Posterior vena cava (tissue), 2 donors: ENCODE results near the gene RFX5. TPM values are rescaled to one million over a fixed set of nuclear protein-coding genes. Genes with fewer than 3 reads are reported as not detected.
"Not testable (repeated sequence)": the region's sequence is repeated elsewhere in the genome, so short reads cannot be mapped to it uniquely, and the experiment has no call there.

Experiments
- DNase-seq: peaks from one replicate; pipeline ENCODE4 v3.0.0-alpha.2; 2020; ENCODE audit warnings: low spot score
- intact Hi-C, 2 donors: fragments of 100-400 bp; cut with DNase I; formaldehyde crosslinking; loops; one replicate each; pipeline versions ENCODE4 v1.14.1 to v1.14.2; 2022 to 2023
- total RNA-seq, 2 donors: library from RNA; stranded (reverse); fragmentation: NEBNext Ultra II Directional; extraction: Animal tissue kit (Norgen Biotek cat#: 25700); gene quantifications; one replicate each; pipeline ENCODE4 v1.2.1, GENCODE V29; 2021
- donor health status: DM: yes; HTN: yes; CAD: no.
- donor health status: DM: yes; HTN: yes; CAD: no.

Gene RFX5
- total RNA-seq, 2 donors from 2014 or later = 26.0 to 31.1 TPM

DNA sequence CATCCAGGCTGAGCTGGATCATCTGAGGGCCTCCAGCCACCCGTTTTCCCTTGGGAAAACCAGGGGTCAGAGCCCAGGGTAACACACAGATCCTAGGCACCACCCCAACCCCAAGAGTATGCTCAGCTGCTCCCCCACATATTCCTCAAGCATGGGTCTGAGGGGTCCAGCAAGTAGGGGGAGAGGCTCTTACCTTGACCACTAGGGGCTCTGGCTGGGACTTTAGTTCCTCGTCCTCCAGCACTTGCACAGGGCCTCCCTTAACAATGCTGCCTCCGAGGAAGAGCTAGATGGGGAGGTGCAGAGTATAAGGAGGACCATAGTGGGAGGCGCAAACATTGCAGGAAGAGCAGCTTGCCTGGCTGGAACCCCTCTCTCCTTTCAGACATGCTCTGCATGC is 17.9 kb upstream of the RFX5 start:
- intact Hi-C loops = no loop called here

DNA sequence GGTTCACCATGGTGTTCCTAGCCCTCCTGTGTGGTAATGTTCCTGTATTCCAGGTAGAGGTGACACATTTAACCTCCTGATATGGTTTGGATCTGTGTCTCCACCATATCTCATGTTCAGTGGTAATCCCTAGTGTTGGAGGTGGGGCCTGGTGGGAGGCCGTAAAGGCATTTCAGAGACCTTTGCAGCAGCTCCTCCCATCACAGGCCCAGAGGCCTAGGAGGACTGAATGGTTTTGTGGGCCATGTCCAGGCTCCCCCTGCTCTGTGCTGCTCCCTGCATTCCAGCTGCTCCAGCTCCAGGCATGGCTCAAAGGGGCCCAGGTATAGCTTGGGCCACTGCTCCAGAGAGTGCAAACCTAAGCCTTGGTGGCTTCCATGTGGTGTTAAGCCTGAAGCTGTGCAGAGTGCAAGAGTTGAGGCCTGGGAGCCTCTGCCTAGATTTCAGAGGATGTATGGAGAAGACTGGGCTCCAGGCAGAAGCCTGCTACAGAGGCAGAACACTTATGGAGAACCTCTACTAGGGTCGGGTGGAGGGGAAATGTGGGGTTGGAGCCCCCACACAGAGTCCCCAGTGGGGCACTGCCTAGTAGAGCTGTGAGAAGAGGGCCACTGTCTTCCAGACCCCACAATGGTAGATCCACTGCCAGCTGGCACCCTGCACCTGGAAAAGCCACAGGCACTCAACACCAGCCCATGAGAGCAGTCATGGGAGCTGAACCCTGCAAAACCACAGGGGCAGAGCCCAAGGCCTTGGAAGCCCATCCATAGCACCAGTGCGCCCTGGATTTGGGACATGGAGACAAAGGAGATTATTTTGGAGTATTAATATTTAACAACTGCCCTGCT is 15.5 kb upstream of the RFX5 start:
- intact Hi-C loops = no loop called here

More for the DNA sequence above, 17.9 kb upstream of the RFX5 start:
- no peak for DNase-seq

DNA sequence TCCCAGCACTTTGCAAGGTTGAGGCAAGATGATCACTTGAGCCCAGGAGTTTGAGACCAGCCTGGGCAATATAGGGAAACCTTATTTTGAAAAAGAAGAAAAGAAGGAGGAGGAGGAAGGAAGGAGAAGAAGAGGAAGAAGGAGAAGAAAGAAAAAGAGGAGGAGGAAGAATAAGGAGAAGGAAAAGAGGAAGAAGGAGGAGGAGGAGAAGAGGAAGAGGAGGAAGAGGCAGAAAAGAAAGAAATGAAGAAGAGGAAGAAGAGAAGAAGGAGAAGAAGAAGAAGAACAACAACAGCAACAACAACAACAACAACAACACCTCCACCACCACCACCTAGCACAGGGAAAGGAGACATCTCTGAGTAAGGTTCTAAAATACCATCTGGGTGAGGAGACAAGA is 14.8 kb upstream of the RFX5 start:
- no peak for DNase-seq
- intact Hi-C loops = no loop called here

More for the DNA sequence above, 15.5 kb upstream of the RFX5 start:
- DNase-seq = no peak

DNA sequence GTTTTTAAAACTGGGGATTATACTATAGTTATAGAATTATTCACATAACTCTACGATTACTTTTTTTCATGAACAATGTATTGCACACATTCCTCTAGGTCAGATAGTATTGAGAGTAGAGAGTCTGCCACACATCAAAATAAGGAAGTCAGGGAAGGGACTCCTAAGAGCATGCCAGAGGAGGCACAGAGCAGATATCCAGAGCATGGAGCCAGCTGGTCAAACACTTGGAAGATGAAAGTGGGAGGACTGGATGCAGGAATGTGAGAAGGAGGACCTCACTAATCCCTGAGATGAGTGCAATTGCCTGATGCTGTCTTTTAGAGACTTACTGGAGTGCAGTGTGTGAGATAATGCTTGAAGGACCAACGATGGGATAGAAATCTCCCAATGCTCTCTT is 9.6 kb upstream of the RFX5 start:
- intact Hi-C loops = loop anchor here in 1 of 2 donors (10.0 kb wide), 1 partner anchor 1098 kb away; no protein-coding TSS in a partner anchor
- no peak for DNase-seq

DNA sequence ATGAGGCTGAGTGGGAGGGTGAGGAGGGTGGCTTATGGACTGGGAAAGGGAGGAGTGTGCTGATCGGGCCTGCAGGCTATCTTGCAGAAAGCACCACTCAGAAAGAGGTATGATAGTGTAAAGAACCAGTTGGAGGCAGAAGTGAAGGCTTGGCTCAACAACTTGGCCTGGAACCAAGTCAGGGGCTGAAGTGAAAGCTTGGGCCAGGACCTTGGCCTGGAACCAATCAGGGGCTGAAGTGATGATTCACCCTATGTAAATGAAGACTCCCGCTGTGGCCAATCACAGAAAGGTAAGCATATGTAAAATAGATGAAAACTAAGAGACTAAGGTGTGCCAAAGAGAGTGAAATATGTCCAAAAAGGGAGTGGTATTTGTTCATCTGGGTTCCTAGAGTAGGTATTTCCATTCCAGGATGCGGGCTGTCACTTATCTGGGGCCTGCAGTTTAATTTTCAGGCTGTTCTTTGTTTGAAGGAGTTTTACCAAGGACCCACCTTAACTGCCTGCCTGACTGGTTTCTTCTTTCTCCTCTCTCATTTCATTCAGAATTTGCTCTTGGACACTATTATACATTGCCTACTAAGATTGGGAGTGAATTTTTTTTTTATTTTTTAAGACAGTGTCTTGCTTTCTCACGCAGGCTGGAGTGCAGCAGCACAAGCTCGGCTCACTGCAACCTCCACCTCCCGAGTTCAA is 5.1 kb upstream of the RFX5 start:
- intact Hi-C loops = loop anchor here in 1 of 2 donors (10.0 kb wide), 1 partner anchor 1103 kb away; no protein-coding TSS in a partner anchor
- no peak for DNase-seq

DNA sequence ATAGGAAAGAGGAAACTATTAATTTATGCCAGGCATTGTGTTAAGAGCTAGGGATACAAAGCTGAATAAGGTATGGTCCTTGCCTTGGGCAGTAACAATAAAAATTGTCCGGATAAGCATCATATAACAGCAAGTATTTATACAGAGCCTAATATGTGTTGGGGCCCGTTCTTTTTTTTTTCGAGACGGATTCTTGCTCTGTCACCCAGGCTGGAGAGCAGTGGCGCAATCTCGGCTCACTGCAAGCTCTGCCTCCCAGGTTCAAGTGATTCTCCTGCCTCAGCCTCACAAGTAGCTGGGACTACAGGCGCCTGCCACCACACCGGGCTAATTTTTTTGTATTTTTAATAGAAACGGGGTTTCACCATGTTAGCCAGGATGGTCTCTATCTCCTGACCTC is 3.3 kb upstream of the RFX5 start:
- DNase-seq = not testable (repeated sequence)
- intact Hi-C loops = loop anchor here in 1 of 2 donors (10.0 kb wide), 1 partner anchor 1104 kb away; no protein-coding TSS in a partner anchor

DNA sequence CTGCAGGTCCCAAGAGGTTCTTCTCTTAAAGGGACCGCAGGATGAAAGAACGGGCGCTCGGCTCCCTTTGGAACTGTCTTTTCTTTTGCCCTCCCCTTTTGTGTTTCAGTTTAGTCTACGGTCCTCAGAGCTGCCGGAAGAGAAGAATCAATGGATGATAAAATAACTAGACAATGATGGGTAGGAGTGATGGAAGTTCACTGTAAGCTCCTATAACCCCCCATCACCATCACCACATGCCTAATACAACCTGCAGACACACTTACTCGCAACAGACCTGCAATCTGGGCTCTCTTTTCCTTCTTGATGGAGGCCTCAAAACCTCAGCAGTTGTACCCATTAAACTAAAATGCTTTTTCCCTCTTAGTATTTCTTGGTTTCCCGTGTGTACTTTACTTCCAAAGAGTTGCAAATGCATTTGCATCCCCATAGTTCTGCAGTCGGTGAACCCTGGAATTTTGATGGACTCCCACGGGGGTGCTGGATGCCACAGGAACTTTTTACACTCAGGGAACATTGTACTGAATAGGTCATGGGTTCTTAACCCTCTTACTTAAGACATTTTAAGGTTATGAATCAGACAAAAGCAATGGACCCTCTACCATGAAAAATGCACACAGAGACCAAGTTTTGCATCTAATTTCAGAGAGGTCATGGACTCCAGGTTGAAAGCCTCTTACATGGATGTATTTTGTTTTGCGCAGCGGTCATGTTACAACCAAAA is 633 bp upstream of the RFX5 start:
- no peak for DNase-seq
- intact Hi-C loops = no loop called here

DNA sequence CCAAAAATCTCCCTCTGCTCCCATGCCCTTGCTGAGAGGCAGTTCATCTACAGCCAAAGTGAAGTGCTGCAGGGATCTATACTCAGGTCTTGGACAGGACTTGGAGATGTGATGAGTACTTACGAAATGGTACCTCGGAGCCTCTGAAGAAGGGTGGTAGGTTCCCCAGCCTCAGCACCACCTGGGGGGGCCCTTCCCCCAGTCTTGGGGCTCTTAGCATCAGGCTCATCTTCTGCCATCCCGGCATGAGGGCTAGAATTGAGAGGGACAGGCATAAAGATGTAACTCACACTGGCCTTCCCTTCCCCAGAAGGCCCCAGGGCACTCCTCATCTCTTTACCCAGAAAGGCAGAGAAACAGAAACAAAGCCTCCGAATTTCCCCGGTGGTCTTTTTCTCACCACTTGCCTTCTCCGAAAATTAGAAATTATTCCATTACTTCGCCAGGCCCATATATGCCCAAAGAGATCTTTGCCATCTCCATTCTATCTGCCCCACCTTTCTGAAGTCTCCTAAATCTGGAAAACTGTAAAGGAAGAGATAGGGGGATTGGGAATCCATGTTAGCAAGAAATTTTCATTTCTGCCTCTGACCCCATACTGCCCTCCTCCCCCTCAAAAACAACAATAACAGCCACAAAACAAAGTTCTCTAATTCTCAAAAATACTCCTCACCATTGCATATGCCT is 827 bp downstream of the RFX5 start:
- intact Hi-C loops = no loop called here

DNA sequence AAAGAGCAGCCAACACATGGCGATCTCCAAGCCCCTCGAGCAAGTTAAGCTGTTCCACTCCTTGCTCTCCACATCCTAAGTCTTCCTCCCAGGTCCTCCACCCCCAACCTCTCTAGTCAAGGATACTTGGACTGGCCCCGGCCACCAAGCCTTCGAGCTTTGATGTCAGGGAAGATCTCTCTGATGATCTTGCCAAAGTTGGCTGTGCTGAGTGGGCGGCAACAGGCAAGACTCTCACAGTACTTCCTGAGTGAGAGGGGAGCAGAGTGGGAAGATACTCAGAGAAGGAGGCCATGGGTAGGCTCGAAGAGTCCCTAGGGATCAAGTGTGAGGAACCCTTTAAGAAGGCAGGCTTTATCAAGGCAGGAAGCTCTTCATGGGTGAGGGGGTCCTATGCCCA is 2.8 kb downstream of the RFX5 start:
- intact Hi-C loops = loop anchor here (5.0 kb wide), 2 partner anchors 42 to 57 kb away; no protein-coding TSS in a partner anchor
- DNase-seq = no peak

More for the DNA sequence above, 827 bp downstream of the RFX5 start:
- no peak for DNase-seq

DNA sequence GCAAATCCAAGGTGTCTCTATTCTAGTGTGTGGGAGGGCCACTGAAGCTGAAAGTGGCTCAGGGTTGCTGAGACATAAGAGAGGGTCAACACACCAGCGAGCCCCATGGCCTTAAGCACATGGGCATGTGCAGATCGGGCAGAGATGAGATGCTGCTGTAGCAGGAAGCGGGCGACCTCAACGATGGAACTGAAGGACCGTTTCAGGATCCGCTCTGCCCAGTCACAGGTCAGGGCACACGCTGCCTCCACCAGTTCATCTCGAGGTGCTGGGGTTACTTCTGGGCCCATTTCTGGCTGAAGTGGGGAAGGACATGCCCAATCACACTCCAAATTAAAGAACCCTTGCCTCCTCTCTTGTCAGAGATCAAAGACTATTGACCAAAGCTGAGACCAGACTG is 3.5 kb downstream of the RFX5 start:
- intact Hi-C loops = loop anchor here (5.0 kb wide), 2 partner anchors 41 to 56 kb away; no protein-coding TSS in a partner anchor
- DNase-seq = no peak

DNA sequence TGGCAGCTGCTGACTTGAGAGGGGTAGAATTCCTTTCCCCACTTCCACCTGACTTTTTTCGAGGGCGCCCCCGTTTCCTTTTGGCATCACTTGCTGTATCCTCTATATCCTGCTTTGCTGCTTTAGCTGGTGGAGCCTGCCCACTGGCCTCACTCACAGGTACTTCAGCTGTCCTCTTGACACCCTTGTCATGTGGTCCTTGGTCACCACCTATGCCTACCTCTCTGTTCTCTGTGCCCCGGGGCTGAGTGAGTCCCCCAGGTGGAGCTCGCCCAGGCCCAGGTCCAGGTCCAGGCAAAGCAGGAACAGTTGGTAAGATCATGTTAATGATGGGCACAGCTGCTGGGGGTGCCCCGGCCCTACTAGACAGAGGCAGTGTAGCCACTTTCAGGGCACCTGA is 4.5 kb downstream of the RFX5 start:
- DNase-seq = no peak
- intact Hi-C loops = loop anchor here (5.0 kb wide), 2 partner anchors 40 to 55 kb away; no protein-coding TSS in a partner anchor

DNA sequence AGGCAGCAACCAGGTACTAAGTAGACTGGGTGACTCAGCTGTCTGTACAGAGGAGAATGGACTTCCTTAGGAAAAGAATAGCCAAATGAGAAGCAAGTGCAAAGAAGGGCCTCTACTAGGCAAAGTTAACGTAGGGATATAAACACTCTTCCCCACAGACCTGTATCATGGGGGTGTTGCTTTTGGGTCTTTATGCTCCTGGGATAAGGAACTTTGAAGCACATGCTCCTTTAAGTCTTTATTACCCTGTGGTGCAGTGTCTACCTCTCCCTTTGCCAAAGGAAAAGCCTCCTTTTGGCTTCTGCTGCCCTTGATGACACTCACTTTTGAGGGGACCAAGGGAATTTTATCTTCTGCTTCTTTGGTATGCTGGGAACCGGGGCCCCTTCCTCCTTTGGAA is 5.0 kb downstream of the RFX5 start:
- intact Hi-C loops = loop anchor here (5.0 kb wide), 2 partner anchors 40 to 55 kb away; no protein-coding TSS in a partner anchor
- DNase-seq = no peak

DNA sequence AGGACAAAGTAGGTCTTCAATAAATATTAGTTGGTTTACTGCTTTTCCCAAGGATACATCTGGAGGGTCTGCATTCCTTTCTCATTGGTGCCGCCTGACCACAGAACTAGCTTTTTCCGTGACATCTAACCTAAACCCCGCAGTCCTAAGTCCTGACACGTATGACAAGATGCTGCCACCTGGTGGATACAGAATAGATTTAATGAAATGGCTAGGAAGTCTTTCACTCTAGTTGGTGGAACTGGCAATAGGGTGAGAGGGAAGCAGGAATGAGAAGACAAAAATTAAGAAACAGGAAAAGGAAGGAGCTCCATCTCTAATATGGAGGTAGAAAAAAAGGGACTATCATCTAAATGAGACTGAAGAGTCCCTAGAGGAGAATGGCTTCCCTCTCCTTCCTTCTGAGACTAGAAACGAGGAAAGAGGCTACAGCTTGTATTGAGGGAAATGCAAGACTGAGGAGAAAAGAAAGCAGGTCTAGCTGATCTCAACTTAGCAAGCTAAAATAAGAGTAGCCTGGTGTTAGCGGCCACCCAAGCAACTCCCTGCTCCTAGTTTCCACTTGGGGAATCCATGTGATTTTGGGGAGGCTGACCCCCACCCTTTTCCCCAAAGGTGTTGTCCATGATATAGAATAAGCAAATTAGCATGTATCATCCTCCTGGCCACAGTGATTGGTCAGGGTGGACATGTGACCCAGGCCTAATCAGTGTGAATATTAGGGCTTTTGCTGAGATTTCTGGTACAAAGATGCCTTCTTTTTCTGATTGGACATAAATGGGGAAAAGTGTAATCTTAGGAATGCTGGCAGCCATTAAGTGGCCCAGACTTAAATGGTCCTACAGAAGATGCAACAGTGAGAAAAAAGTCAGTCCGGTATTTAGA is 5.9 kb downstream of the RFX5 start:
- intact Hi-C loops = loop anchor here (5.0 kb wide), 2 partner anchors 39 to 54 kb away; no protein-coding TSS in a partner anchor
- no peak for DNase-seq

DNA sequence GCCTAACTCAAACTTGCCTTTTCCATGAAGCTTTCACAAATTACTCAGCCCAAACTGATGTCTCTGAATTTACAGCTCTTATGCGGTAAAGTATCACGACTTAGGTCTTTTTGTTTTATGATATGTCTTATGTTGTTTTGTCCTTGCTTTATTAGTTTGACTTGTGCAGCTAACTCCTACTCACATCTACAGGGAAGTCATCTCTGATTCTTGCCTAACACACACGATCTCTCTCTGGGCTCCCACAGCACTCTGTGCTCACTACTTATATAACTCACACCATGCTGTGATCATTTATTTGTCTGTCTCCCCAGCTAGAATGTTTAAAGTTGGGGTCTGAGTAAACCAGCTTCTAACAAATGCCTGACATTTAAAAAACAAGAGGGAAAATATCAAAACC is 10.5 kb downstream of the RFX5 start:
- intact Hi-C loops = no loop called here

DNA sequence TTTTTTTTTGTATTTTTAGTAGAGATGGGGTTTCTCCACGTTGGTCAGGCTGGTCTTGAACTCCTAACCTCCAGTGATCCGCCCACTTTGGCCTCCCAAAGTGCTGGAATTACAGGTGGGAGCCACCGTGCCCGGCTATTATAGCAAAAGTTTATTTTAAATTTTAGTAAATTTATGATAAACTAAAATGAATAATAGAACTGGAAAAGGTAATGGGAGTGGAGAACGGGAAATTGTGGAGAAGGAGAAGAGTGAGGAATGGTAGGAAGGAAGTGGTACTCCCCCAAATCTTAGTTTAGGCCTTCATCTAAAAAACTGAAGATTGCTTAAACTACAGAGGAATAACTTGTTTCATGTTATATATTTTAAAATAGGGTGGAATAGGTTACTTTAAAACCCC is 12.2 kb downstream of the RFX5 start:
- intact Hi-C loops = no loop called here
- DNase-seq = no peak

More for the DNA sequence above, 10.5 kb downstream of the RFX5 start:
- DNase-seq = no peak

DNA sequence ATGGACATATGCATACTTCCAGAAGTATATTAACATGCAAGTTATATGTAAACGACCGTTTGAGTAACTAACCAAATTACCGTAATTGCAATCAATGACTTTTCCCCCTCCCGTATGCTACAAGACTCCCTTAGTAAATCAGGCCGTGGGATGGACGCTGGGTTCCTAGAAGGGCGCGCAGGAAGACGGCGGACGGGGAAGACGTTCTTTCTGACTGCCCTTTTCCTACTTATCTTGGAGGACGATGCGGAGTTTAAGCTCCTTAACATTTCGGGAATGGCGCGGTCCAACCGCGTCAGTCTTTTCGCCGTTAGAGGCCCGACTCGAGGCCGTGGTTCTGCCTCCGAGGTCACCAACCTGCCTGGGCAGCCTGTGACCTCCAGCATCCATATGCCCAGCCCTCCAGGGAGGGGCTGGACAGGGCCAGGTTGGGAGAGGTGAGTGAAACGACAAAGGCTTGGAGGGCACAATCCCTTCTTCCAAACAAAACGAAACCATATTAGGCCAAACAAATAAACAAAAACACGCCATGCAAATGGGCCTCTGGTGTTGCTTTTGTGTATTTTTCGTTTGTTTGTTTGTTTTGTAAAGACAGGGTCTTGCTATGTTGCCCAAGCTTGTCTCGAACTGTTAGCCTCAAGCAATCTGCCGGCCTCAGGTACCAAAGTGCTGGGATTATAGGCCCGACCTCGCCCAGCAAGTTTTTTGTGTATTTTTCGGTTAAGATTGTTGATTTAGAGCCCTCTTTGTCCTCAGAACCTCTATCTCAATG is 19.0 kb downstream of the RFX5 start:
- intact Hi-C loops = no loop called here

DNA sequence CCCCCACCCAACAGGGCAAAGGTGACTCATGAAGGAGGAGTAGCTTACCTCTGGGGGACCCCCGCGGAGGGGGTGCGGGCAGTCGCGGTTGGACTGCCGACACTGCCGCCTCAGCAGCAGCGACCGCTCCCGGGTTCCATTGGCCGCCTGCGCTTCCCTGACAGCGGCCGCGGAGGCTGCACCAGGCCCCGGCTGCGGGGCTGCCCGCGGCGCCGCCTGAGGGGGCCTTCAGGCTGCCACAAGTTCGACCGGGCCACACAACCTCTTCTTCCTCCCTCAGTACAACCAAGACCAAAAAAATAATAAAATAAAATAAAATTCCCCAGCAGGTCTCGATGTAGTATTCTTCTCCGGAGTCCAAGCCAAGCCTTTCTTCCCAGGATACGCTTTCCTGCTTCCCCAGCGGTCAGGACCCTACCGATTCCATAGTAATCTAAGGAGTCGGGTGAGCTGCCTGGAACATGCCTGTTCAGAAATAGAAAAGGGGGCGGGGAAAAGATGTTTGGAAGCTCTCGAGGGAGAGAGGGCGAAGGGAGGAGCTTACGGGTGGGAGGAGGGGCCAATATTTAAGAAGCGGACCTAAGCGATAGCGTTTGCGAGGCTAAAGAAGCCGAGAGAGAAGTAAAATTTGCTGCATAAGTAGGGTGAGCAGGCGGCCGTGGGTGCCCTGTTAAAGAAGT is 19.7 kb downstream of the RFX5 start, which contains the start of gene PI4KB:
PI4KB (minus strand) TSS at position 194 of the 680 bp plus-strand sequence. CDS start 10,935 bp downstream, outside the sequence.
- intact Hi-C loops = no loop called here

More for the DNA sequence above, 19.0 kb downstream of the RFX5 start:
- DNase-seq = no peak

More for the DNA sequence above, 19.7 kb downstream of the RFX5 start, which contains the start of gene PI4KB:
- DNase-seq = peak; percentile 94
